Gastroesophageal sphincter (tissue), 3 donors: Measurements from ENCODE around the gene HOMER2.

Source experiments
- EP300 ChIP-seq: sonication (generic); formaldehyde crosslinking; IDR thresholded peaks from one replicate; pipeline ENCODE4 v1.6.1; 2017; ENCODE audit warnings: antibody characterized with exemption, mild to moderate bottlenecking
- TF ChIP-seq, protein P1 (sequence below), 4 experiments: fragments of 200-600 bp in 2 of 4; fragments of 450-650 bp in 2 of 4; sonication (generic) in 1 of 4; IDR thresholded peaks; one replicate each; pipeline ENCODE4 v1.5.1; 2017 to 2019; ENCODE audit warnings: antibody characterized with exemption in 4 of 4, mild to moderate bottlenecking in 2 of 4, moderate library complexity in 2 of 4

DNA sequence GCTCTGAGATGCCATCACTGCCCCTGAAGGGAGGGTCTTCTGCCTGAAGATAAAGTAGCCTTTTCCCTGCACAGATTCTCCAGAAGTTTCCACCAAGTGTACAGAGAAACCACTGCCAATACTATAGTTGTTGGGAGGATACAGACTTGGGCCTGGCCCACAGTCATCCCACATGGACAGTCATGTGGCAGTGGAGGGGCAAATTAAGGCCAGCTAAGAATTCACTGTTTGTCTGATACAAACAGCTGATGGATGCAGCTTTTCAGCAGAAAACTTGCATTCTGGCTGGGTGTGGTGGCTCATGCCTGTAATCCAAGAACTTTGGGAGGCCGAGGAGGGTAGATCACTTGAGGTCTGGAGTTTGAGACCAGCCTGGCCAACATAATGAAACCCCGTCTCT lies 22.1 kb downstream of the HOMER2 start:
- TF ChIP-seq, protein P1, sequence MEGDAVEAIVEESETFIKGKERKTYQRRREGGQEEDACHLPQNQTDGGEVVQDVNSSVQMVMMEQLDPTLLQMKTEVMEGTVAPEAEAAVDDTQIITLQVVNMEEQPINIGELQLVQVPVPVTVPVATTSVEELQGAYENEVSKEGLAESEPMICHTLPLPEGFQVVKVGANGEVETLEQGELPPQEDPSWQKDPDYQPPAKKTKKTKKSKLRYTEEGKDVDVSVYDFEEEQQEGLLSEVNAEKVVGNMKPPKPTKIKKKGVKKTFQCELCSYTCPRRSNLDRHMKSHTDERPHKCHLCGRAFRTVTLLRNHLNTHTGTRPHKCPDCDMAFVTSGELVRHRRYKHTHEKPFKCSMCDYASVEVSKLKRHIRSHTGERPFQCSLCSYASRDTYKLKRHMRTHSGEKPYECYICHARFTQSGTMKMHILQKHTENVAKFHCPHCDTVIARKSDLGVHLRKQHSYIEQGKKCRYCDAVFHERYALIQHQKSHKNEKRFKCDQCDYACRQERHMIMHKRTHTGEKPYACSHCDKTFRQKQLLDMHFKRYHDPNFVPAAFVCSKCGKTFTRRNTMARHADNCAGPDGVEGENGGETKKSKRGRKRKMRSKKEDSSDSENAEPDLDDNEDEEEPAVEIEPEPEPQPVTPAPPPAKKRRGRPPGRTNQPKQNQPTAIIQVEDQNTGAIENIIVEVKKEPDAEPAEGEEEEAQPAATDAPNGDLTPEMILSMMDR (IDR thresholded peaks at IDR 0.05) = no peak
- no peak for TF ChIP-seq EP300
